ENCODE results near the gene PSME2.

The PSME2 gene

GRCh38 chr14:24093901-24094840 lies 52.2 kb downstream of the PSME2 start, which contains the start of gene PCK2:
Gene PCK2, plus strand, starts transcription at chr14:24094311. Its CDS starts 95 bp downstream, at chr14:24094406.
- DNase-seq (ENCODE audit: low read depth) = peak; percentile 74
